HepG2 (cell line): ENCODE results near the gene TCFL5. TPM values are rescaled to one million over a fixed set of nuclear protein-coding genes. Genes with fewer than 3 reads are reported as not detected.

Source experiments
- BCL3 ChIP-seq: sonication (generic); formaldehyde crosslinking; IDR thresholded peaks from 2 replicates; pipeline ENCODE4 v1.5.1; 2020; ENCODE audit warnings: mild to moderate bottlenecking, missing genetic modification reagents, moderate library complexity
- POGK ChIP-seq: sonication (generic); formaldehyde crosslinking; conservative IDR thresholded peaks from 2 replicates; pipeline ENCODE4 v1.8.0; 2022; ENCODE audit warnings: mild to moderate bottlenecking, moderate library complexity, missing genetic modification reagents
- RBFOX2 ChIP-seq: fragments of 200-400 bp; formaldehyde crosslinking; IDR thresholded peaks from 2 replicates; pipeline ENCODE4 v1.6.1; 2017; ENCODE audit warnings: low read depth, mild to moderate bottlenecking, low read length
- THAP9 ChIP-seq: sonication (generic); formaldehyde crosslinking; IDR thresholded peaks from 2 replicates; pipeline ENCODE4; 2020; ENCODE audit warnings: missing genetic modification reagents, mild to moderate bottlenecking, borderline replicate concordance
- ZBTB25 ChIP-seq: IDR thresholded peaks from 2 replicates; pipeline ENCODE4 v1.6.1; 2018; ENCODE audit warnings: missing genetic modification reagents
- ZBTB33 ChIP-seq: sonication (generic); formaldehyde crosslinking; IDR thresholded peaks from 2 replicates; pipeline ENCODE4 v1.4.0; 2020; ENCODE audit warnings: missing genetic modification reagents
- ZC3H13 ChIP-seq: sonication (generic); formaldehyde crosslinking; IDR thresholded peaks from 2 replicates; pipeline ENCODE4 v1.8.1; 2023; ENCODE audit warnings: mild to moderate bottlenecking, missing genetic modification reagents, moderate library complexity
- ZNF576 ChIP-seq: sonication (generic); formaldehyde crosslinking; IDR thresholded peaks from 2 replicates; pipeline ENCODE4 v1.4.0; 2020; ENCODE audit warnings: mild to moderate bottlenecking, missing genetic modification reagents
- ZNF704 ChIP-seq: sonication (generic); formaldehyde crosslinking; IDR thresholded peaks from 2 replicates; pipeline ENCODE4 v1.8.1; 2023; ENCODE audit warnings: mild to moderate bottlenecking, inconsistent platforms, moderate library complexity, missing genetic modification reagents, borderline replicate concordance
- ZSCAN25 ChIP-seq: sonication (generic); formaldehyde crosslinking; IDR thresholded peaks from 2 replicates; pipeline ENCODE4 v1.8.0; 2022; ENCODE audit warnings: mild to moderate bottlenecking, missing genetic modification reagents
- polyA plus RNA-seq, 8 experiments: library from polyadenylated mRNA; depleted of rRNA in 3 of 8; stranded (reverse) in 7 of 8; unstranded in 1 of 8; fragments of >200 nt; fragmentation: Illumina TruSeq in 4 of 8; extraction: Trizol in 4 of 8; gene quantifications; 2 replicates each; pipeline versions ENCODE4 v1.2.1 to v1.2.3, GENCODE V29; 2011 to 2016; ENCODE audit warnings: low read depth in 4 of 8, missing spikeins in 1 of 8, mixed read lengths in 1 of 8; ENCODE audit not compliant: insufficient read depth in 1 of 8
- total RNA-seq, 5 experiments: library from RNA; depleted of rRNA; stranded (reverse); fragments of >200 nt; fragmentation: Illumina TruSeq; extraction: Trizol; gene quantifications; 2 replicates each; pipeline ENCODE4 v1.2.3, GENCODE V29; 2016; ENCODE audit warnings: low read depth in 1 of 5

TCFL5 gene
- total and polyA plus RNA-seq, 2 of the 13 experiments (the other 11 are each of a cell fraction or from before 2014, with no cell fraction given), result 14.8 to 20.0 TPM

GRCh38 chr20:62807444-62808210 lies 54.0 kb downstream of the TCFL5 start (continued):
- TF ChIP-seq POGK (no peak), BCL3 (CRISPR knock-in tag) (0 out of 2 replicates have a peak, but pooled peaks have one; percentile 39), RBFOX2 (peak; percentile 62; the same call in 1 of the 2 replicates), ZC3H13 (CRISPR knock-in tag) (no peak), ZBTB25 (no peak), ZSCAN25 (CRISPR knock-in tag) (no peak), THAP9 (CRISPR knock-in tag) (no peak), ZNF576 (no peak), ZNF704 (CRISPR knock-in tag) (no peak), ZBTB33 (CRISPR knock-in tag) (no peak)
